ENCODE results near the gene GAS1.

The GAS1 gene

GRCh38 chr9:86926145-86926544, 21.2 kb downstream of the GAS1 start:
- DNase-seq (ENCODE audit: low spot score), result no peak

DNA sequence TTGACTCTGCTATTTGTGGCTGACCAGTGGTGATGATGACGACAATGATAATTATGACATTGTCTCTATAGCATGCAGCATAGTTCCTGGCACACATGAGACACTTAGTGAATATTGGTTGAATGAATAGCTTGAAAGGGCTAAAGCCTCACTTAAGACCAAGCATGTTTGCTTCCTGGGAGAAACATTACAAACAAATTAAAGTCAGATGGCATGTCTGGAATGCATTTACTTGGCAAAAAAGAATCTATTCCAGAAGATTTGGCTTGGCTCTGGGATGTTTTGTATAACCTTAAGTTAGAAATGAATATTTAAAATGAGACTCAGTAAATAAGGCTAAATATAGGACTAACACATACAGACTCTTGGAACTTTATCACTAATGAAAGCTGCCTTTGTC, 21.6 kb downstream of the GAS1 start:
- no peak for DNase-seq (ENCODE audit: low spot score)

DNA sequence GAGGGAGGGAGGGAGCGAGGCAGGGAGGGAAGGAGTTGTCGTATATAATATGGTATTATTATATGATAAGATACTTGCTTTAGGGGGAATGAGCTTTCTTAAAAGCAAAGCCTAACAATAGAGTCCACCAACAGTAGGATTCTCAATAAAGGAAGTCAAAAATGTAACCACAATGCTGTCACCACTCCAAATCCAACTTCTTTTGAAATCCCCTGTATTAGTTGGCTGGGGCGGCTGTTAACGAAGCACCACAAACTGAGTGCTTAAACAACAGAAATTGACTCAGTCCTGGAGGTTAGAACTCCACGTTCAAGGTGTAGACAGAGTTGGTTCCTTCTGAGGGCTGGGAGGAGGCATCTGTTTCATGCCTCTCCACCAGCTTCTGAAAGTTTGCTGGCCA, 23.1 kb downstream of the GAS1 start:
- DNase-seq (ENCODE audit: low spot score), result no peak

- DNase-seq (ENCODE audit: low spot score), result no peak
Observed at GRCh38 chr9:86921151-86921923, 26.0 kb downstream of the GAS1 start.

DNA sequence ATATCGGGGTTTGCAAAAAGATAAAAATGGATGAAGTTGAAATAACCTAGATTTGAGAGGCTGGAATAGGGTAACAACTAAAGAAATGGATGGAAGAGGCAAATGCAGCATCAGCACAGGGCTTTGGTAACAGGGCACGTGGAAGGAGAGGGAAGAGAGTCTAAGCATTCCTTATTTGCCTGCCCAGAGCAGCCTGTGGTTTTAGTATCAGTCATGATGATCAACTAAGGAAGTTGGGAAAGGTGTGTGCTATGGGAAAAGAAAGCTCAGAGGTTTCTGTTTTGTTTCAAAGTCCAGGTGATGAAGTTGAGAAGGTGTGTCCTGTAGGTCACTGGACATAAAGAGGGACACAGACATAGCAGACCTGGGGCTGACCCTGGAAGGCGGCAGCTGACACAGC, 28.8 kb downstream of the GAS1 start:
- no peak for DNase-seq (ENCODE audit: low spot score)

GRCh38 chr9:86912210-86912609, 35.1 kb downstream of the GAS1 start:
- no peak for DNase-seq (ENCODE audit: low spot score)

DNA sequence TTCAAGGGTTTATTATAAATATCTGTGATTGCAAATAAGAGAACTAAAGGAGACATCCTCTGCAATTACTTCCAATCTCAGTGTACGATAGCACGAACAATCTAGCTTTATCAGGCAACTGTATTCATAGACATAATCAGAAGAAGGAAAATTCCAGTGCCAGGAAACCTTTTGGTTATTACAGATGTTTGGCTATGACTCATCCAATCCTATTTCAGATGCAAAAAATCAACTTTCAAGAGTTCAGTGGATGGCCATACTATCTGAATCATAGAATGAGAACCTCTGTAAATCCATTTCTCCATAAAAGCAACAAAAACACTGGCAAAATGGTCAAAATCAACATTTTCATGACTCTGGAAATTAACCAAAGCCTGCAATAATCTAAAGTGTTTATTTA, 37.9 kb downstream of the GAS1 start:
- no peak for DNase-seq (ENCODE audit: low spot score)

- no peak for DNase-seq (ENCODE audit: low spot score)
Observed at GRCh38 chr9:86908261-86908660, 39.0 kb downstream of the GAS1 start.

- DNase-seq (ENCODE audit: low spot score), result no peak
Observed at GRCh38 chr9:86907346-86907745, 40.0 kb downstream of the GAS1 start.

- no peak for DNase-seq (ENCODE audit: low spot score)
Observed at GRCh38 chr9:86903734-86904085, 43.6 kb downstream of the GAS1 start.

DNA sequence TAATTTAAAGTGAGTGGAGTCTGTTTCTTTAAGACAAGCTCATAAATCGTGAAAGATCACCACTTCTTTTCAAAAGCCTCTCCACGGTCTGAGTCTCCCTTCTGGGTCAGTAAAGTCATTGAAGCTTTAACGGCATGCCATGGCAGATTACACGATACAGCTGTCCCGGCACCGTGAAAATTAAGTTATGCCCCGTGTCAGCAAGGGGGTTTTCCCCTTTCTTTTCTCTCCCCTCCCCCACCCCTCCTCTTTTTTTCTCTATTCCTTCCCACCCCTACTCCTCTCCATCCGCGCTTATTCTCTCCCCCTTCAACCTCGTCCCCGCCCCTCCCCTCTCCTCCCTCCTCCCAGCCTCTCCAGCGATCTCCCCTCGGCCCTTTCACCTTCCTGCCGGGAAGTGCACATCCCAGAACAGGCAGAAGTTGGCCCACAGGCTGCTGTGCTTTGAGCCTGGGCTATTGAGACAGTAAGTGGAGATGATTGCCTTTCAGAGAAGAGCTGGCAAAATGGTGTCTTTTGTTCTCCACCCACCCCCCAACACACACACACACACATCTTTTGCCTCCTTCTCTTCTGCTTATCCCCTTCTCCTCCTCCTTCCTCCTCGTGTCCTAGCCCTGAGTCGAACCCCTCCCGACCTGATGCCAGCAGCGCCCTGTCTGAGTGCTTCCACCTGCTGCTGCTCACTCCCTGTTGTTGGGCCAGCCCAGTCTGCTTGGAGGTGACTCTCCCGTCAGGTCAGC, 44.1 kb downstream of the GAS1 start:
- DNase-seq (ENCODE audit: low spot score), result no peak

DNA sequence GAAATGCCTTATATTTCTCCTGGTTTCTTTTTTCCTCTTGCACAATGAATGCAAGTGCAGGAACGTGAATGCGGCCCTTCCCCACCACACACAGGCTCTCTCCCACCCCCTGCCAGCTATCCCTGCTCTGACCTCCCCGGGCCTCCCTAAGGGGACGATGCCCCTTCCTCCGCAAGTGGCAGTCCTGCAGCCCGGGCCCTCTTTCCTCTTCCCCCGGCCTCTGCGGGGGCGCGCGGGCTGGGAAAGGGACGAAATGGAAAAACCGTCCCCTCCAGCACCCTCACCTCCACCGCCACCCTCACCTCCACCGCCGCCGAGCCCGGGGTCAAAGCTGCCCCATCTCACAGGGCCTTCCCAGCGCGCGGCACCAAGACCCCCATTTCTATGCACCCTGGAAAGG, 44.7 kb downstream of the GAS1 start:
- DNase-seq (ENCODE audit: low spot score), result no peak

DNA sequence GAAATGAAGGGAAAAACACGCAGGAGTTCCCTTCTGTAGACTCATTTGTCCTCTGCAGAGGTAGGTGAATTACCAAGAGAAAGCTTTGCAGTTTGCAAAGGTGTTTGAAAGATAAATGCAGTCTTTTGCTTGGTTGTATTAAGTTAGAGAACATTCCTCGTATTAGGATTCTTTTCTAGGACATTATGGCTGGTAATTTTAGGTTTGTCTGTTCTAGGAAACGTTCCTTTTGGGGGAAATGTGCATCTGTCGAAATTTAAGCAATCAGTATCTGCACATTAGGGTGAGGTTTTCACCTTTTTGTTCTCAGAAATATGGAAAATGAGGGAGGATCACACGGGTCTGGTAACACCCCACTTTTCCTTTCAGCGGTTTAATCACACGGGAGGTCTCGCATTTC, 45.1 kb downstream of the GAS1 start:
- no peak for DNase-seq (ENCODE audit: low spot score)

GRCh38 chr9:86901511-86901910, 45.8 kb downstream of the GAS1 start:
- no peak for DNase-seq (ENCODE audit: low spot score)
